GM04504 (cell line): Measurements from ENCODE around the gene BRINP1.

Experiments
- DNase-seq: peaks from one replicate; pipeline ENCODE4 v3.0.0-alpha.2; 2012; ENCODE audit warnings: low read depth

The BRINP1 gene, protein sequence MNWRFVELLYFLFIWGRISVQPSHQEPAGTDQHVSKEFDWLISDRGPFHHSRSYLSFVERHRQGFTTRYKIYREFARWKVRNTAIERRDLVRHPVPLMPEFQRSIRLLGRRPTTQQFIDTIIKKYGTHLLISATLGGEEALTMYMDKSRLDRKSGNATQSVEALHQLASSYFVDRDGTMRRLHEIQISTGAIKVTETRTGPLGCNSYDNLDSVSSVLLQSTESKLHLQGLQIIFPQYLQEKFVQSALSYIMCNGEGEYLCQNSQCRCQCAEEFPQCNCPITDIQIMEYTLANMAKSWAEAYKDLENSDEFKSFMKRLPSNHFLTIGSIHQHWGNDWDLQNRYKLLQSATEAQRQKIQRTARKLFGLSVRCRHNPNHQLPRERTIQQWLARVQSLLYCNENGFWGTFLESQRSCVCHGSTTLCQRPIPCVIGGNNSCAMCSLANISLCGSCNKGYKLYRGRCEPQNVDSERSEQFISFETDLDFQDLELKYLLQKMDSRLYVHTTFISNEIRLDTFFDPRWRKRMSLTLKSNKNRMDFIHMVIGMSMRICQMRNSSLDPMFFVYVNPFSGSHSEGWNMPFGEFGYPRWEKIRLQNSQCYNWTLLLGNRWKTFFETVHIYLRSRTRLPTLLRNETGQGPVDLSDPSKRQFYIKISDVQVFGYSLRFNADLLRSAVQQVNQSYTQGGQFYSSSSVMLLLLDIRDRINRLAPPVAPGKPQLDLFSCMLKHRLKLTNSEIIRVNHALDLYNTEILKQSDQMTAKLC

DNA sequence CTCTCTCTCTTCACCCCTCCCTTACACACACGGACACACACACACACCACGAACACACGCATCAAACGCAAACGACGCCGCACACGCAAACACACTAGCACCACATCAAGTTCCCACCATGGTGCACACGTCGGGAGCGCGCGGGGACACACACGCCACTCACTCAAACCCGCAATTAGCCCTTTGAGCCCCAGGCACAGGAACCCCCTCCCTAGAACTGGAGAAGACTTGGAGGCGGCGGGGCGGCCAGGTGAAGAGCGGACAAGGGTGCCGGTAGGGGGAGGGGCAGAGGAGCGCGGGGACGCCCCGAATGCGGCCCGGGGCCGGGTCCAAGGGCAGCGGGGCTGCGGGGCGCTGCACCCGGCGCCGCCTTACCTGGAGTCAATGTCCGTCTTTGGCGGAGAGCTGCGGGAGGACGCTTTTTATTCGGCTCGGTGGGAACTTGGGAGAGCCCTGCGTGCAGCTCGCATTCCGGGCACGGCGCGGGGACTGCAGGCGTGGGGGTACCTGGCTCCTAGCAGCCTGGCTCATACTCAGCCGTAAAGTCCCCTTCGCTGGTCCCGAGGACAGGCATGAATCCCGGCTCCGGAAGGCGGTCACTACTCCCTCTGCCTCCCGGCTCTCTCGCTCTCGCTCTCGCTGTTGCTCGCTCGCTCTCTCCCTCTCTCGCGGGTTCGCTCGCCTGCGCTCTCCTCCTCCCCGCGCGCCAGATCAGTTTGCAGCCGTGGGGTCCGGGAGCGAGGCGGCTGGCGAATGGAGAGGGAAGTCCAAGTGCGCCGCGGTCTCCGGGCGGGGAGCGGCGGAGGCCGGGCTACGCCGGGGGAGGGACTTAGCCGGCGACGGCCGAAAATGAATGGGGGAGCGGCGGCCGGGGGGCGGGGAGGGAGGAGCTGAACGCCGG lies at the start of gene BRINP1:
Gene BRINP1, minus strand, starts transcription at position 755 of the 901 bp plus-strand sequence. CDS start 56,080 bp downstream, outside the sequence.
- no peak for DNase-seq

DNA sequence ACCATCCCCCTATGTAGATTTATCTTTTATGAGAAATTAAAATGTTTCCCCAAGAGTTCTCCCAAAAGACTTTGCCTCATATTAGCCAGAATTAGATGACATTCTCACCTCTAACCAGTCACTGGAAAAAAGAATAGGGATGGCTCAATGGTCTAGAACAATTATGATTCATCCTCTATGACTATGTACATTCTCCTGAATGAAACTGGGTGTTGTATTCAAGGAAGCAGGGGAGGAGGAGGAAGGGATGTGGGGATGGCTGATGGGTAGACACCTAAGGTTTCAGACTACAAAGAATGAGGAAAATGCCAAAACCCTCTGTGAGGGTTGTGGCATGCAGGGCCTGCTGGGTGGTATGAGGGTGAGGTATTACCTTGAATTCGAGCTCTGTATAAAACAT lies 49.5 kb upstream of the BRINP1 start:
- no peak for DNase-seq

DNA sequence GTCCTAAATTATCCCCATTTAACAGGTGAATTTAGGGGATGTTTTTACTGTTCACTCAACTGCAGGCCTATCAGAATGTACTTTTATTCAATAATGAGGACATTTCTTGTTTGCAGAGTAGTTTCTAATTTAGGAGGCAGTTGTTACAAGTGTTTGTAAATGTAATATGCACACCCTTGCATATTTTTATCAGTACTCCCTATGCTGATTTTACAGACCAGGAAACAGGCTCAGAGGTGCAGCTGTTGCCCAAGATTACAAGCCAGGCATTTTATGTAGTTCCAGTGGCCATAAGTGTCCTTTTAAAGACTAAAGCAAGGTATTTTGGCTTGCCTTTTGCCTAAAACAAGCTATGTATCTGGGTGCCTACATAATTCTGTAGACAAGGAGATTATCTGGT lies 47.6 kb upstream of the BRINP1 start:
- DNase-seq: no peak

DNA sequence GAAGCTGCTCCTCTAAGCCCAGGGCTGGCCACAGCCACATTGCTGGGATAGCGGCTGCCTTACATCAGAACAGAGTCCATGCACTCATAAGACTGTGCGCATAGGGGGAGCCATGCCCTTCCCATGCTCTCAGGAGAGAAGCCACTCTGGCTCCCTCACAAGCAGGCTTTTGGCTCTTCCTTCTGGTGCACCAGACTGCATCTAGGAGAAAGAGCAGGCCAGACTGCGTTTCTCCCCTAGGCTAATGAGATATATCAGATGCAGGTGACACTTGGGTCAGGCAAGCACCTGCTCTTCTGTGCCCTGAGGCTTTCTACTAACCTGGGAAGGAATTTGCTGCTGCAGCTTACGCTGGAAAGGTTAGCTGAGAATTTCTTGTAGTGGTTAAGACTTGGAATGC lies 43.2 kb upstream of the BRINP1 start:
- no peak for DNase-seq

DNA sequence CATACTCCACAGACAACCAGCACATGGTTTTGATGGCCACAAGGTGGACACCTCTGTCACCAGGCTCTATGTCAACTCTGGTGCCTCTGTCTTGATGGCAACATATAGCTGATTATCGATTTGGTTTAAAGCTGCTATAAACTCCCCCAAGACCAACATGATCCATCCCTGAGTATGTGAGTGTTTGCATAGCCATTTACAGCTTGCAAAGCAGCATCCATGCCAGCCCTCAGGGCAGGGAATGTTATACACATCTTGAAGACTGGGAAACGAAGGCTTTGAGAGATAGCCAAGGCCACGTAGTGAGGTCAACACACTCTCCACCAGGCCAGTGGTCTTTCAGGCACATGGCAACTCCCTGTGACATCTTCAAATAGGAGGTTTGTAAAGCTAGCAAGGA lies 40.3 kb upstream of the BRINP1 start:
- no peak for DNase-seq

DNA sequence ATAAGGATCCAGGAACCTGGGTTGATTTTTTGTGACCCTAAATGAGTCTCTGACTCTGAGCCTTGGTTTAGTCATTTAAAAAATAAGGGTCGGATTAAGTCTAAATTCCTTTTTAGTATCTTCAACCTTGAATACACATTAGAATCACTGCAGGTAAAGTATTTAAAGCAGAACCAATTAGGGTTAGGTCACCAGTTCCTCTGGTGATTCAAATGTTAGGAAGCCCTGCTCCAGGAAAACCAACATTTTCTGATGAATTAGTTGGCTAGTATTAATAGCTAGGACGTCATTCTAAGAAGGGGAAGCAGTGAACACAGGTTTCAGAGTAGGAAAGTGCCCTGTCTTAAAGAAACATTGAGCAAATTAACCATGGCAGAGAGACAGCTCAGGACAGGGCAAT lies 31.4 kb upstream of the BRINP1 start:
- no peak for DNase-seq

DNA sequence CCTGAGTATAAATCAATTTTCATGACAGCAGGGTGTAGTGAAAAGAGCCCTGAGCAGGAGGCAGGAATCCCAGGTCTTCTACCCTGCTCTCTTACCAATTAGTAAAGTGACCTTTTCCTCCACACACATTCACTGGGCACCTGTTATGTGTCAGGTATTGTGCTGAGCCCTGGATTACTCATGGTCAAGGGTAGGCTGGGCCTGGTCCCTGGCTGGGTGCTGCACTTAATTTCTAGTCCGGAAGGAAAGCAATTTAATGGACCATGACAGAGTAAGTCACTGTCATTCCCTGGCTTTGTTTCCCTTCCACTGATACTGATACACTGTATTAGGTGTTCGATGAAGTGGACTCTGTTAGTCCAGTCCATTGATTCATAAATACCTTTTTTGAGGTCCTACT lies 29.1 kb upstream of the BRINP1 start:
- DNase-seq: no peak

DNA sequence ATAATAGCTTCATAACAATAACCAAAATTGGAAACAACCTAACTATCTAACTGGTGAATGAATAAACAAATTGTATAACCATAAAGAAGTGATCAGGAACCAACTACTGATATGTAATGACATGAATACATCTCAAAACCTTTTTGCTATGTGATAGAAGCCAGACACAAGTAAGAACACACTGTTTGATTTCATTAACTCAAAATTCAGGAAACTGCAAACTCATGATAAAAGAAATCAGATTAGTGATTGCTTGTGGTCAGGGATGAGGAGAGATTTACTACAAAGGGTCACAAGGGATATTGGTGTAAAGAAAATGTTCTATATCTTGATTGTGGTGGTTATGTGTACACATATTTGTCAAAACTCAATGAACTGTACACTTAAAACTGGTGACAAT lies 22.6 kb upstream of the BRINP1 start:
- DNase-seq: no peak

DNA sequence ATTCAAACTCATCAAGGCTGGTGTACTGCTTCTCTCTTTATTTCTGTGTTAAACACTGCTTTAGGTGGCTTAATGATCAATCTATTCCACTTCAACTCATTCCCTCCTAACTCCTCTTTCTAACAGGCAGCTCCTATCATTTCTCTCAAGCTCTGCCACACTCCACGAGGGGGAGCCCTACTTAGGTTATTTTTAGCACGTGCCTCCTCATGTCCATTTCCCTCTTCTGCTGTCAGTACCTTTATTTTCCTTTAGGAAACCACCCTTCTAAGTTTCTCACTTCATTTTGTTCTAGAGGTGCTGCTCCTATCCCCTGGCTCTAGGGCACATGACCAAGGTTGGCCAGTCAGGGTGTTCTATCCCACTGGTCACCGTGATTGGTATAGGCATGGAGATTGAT lies 6.7 kb upstream of the BRINP1 start:
- DNase-seq: no peak

DNA sequence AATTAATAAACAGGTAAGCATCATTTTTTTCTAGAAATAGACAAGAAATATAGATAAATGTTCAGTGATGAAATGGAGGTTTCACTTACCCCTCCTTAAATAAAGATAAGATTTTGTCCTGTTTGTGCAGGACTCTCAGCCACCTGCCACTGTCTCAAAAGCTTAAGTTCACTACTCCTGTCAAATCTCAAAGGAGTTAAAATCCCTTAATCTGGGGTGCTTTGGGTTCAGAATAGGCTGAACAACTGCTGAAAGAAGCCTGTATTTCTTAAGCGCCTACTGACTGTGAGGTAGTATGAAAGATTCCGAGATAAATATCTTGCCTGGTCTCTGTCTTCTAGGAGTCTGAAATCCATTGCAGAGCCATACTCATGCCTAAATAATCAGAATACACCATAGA lies 3.7 kb upstream of the BRINP1 start:
- no peak for DNase-seq

DNA sequence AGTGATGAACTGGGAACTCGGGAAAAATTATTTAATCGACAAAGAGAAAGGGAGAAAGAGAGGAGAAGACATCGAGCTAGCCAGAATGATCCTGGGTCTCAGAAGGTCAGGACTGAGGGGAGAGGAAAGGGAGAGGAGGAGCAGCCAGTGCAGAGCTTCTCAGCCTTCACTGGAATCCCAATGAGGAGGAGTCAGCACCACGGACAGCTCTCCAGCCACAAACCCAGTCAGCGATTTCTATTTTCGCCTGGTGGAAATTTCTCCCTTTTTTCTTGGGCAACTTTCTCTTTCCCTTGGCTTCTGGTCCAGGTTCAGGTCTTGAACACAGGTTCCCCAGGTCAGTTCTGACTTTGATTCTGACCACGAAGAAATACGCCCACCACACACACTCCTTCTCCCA lies 1.6 kb upstream of the BRINP1 start:
- DNase-seq: no peak

DNA sequence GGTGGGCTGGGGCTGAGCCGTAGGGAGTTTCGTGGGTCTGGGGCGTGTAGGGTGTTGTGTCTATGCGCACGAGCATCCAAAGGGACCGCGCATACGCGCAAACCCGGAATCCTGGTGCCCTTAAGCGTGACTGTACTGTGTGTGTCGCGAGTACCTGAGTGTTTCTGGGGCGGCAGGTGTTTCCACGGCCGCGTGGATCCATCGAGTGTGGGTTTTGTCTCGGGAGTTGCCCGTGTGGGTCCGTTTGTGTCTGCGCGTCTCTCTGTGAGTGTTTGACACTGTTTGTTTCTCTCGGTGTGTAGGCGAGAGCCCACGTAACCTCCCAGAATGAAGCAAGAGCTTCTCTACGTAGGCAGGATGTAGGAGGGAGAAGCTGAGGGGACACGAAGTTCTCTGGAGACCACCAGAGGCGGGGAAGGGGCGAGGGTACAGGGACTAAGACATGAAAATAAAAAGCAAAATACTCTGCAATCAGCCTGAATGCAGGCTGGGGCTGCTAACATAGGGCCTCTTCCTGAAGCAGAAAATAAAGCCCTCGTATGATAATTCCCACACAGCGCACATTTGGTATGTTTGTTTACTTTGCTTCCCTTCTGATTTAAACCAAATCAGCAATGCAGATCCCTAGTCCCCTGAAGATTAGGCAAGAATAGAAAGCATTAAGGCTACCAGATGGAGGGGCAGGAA lies 588 bp upstream of the BRINP1 start:
- no peak for DNase-seq

DNA sequence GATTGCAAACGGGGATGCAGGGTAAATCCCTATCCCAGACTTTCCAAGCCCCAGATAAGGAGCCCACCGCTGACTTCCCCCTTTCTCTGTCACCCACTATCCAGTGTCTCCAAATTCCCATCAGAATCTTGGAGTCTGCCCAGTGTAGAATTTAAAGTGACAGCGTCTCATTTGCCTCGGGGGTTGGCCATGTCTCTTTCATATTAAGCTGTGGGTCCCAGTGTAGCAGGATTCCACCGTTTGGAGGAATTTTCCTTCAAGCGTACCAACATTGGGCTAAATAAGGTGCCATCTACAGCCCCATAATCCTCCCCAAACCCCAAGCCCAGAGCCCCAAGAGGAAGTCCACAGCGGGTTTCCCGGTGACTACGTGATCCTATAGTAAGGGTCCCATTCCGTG lies 1.1 kb downstream of the BRINP1 start:
- DNase-seq: no peak

DNA sequence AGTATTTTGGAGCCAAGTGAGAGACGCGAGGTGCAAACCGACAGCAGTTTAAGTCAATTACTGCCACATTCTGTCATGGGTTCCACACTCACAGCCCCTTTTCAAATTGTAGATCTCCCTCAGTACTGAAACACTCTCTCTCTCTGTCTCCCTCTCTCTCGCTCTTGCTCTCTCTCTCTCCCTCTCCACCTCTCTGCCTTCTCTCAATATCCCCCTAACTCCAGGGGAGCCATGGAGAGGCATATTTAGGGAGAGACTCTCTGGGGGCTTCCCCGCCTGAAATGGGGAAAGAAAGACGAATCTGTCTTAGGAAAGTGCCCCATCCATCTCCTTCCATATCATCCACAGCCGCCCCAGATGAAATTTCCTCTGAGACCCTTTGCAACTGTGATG lies 1.6 kb downstream of the BRINP1 start:
- DNase-seq: no peak

DNA sequence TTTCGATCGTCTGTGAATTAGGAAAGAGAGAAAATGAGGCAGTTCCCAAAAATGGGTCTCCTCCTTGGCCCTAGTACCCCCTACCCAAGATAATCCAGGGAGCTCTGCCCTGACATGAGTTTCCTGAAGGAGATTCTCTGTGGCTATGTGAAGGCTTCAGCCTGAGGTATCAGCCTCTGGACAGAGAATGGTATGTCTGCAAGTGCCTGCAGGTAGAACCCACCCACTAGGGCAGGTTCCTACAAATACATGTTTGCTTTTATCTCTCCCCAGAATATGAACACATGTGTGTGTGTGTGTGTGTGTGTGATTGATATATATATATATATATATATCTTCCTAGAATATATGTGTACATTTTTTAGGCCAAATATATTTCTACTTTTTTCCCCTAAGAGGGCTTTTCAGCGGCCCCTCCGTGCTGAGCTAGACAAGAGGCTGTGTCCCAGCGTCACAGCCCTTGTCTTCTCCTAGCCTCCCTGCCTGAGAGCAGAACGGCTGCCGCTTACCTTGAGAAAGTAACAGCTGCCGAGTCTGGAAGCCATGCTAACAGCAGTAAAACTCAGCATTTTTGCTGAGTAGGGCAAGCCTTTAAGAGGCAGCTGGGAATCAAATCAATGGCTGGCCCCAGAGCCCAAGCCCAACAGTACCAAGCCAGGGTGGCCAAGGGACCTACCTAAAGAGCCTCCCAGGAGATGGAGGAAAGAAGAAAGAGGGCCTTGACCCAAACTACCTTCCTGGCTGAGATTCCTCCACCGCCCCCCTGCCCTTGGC lies 2.1 kb downstream of the BRINP1 start:
- no peak for DNase-seq

DNA sequence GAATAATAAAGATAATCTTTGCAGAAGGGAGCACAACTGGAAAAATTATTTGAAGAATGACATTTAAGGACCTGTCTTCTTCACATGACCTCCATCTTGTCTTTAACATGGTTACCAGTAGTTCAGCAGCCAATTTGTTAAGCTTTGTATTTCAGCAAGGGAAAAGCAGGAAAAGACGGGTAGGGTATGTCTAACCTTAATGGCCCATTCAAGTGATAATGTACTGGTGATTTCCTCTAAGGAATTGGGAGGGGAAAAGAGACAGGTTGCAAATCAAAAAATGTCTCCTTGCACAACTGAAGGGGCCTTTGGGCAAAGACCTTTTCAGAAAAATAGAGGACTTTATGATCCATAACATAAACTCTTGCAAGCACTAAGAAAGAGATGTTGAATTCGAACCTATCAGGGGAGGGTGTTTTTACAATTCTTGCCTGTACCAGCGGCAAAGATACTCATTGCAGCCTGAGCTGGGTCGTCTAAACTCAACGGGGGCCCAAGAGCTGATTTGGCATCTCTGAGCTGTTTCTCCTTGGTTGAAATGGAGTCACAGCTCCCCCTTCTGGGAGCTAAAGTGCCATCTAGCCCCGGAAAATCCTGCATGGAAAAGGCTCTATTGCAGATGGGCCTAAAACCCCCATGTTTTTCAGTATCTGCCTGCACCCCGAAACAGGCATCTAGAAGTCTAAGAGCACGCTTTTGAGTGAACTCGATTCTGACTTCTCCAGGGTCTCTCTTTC lies 3.8 kb downstream of the BRINP1 start:
- DNase-seq: no peak

DNA sequence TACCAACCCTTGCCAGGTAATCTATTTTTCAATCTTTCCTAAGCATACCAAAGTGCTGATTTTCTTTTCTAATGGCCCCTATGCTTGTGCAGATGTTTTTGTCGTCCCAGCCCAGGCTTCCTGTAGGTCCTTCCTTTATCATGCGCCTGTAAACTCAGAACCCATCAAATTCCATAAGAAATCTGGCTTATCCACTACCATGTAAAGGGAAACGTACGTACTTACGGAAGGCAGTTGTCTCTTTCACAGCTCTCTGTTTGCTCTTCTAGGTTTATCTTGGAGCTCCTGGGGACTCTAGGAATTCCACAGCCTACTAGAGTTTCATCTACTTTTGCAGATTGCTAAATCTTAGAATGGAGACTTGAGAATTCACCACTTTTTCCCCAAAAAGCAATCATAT lies 9.0 kb downstream of the BRINP1 start:
- no peak for DNase-seq

DNA sequence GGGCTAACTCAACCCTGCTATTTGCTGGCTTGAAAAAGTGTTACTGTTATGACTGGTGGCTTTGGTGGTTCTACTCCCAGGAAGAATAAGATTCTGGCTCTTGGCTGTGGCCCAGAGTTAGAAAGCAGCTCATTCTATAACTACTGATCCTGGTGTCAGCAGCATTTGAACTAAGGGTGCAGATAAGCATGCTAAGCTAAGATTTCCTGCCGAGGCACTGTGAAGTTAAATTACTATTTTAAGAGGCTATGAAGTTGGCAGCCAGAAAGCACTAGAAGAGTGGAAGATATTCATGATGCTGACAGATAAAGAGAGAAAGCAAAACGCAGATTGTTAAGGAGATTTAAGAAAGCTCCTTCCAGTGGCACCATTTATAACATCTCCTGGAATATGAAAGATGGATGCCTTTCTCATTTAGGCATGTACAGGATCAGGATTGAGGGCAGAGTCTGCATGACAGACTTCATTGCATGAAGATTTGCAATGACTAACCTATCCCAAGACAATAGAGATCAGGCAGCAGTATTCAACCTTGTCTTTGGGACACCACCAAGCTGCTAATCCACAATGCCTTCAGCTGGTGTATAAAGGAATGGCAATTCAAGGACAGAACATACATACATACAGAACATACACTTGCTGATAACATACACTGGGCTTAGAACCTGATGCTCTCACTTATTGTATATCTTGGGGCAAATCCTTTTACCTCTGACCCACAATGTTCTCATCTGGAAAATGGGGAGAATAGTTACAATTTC lies 11.7 kb downstream of the BRINP1 start:
- no peak for DNase-seq

DNA sequence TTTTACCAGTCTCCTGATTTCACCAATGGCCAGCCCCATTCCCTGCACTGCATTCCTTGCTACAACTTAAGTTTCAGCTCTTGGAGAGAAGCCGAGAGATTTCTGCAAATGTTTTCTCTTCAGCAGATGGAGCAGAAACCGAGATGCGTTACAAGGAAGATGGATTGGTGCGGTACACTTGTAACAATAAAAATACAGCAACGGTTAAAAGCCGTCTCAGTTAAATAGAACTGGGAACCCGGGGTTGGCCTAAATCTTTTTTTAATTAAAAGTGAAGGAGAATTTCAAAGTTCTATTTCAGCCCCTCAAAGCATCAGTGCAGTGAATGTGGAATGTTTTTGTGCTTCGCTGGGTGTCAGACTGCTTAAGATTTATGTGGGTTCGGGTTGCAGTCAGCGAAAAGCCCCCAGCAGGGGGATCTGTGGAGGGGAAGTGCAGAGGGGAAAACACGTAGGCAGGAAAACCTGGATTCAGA lies 19.8 kb downstream of the BRINP1 start:
- DNase-seq: no peak
